Endothelial cell (in vitro differentiated cells): ENCODE data around the gene RGPD8. TPM values are rescaled to one million over a fixed set of nuclear protein-coding genes. Genes with fewer than 3 reads are reported as not detected.

ENCODE experiments used
- DNase-seq: peaks from one replicate; pipeline ENCODE4 v3.0.0; 2021; ENCODE audit warnings: low spot score
- H3K27ac Mint-ChIP-seq: one replicate; pipeline ENCODE4 v1.8.0; 2021; ENCODE audit warnings: mixed read lengths, inconsistent platforms; ENCODE audit not compliant: unreplicated experiment
- H3K27me3 Mint-ChIP-seq: one replicate; pipeline ENCODE4 v1.8.0; 2021; ENCODE audit warnings: mild to moderate bottlenecking, moderate library complexity, mixed read lengths, inconsistent platforms; ENCODE audit not compliant: unreplicated experiment
- H3K36me3 Mint-ChIP-seq: one replicate; pipeline ENCODE4 v1.8.0; 2021; ENCODE audit warnings: mild to moderate bottlenecking, low read depth, mixed read lengths, inconsistent platforms; ENCODE audit not compliant: unreplicated experiment
- H3K4me1 Mint-ChIP-seq: one replicate; pipeline ENCODE4 v1.8.0; 2021; ENCODE audit warnings: mild to moderate bottlenecking, mixed read lengths, inconsistent platforms; ENCODE audit not compliant: unreplicated experiment
- H3K4me3 Mint-ChIP-seq: one replicate; pipeline ENCODE4 v1.8.0; 2021; ENCODE audit warnings: mild to moderate bottlenecking, mixed read lengths, inconsistent platforms; ENCODE audit not compliant: unreplicated experiment
- H3K9me3 Mint-ChIP-seq: one replicate; pipeline ENCODE4 v1.8.0; 2021; ENCODE audit warnings: mixed read lengths, inconsistent platforms; ENCODE audit not compliant: unreplicated experiment
- total RNA-seq: library from RNA; stranded (reverse); fragmentation: NEBNext Ultra II Directional; extraction: Animal tissue kit (Norgen Biotek cat#: 25700); gene quantifications from one replicate; pipeline ENCODE4 v1.2.1, GENCODE V29; 2021; ENCODE audit not compliant: unreplicated experiment
- TF ChIP-seq, protein P1 (sequence below): fragments of 200-600 bp; sonication (generic); IDR thresholded peaks from one replicate; pipeline ENCODE4 v1.5.0; 2021; ENCODE audit warnings: antibody characterized with exemption; ENCODE audit not compliant: unreplicated experiment

RGPD8 gene
- total RNA-seq, 1 donor from 2014 or later, result 11.8 TPM

- H3K9me3 Mint-ChIP-seq, result no peaks in the 10 kb centered on the region
- no peak overlapping the region for H3K27ac Mint-ChIP-seq
- no peaks in the 10 kb centered on the region for H3K27me3 Mint-ChIP-seq
- no peak for DNase-seq
- no peaks in the 10 kb centered on the region for H3K4me1 Mint-ChIP-seq
- peaks cover 3% of the 10 kb centered on the region for H3K36me3 Mint-ChIP-seq
- H3K4me3 Mint-ChIP-seq, result no peak overlapping the region
- TF ChIP-seq, protein P1, sequence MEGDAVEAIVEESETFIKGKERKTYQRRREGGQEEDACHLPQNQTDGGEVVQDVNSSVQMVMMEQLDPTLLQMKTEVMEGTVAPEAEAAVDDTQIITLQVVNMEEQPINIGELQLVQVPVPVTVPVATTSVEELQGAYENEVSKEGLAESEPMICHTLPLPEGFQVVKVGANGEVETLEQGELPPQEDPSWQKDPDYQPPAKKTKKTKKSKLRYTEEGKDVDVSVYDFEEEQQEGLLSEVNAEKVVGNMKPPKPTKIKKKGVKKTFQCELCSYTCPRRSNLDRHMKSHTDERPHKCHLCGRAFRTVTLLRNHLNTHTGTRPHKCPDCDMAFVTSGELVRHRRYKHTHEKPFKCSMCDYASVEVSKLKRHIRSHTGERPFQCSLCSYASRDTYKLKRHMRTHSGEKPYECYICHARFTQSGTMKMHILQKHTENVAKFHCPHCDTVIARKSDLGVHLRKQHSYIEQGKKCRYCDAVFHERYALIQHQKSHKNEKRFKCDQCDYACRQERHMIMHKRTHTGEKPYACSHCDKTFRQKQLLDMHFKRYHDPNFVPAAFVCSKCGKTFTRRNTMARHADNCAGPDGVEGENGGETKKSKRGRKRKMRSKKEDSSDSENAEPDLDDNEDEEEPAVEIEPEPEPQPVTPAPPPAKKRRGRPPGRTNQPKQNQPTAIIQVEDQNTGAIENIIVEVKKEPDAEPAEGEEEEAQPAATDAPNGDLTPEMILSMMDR, result no peak
Observed at GRCh38 chr2:112345030-112346027, 88.1 kb downstream of the RGPD8 start.

- DNase-seq, result no peak
- TF ChIP-seq, protein P1, result no peak
- H3K27me3 Mint-ChIP-seq, result no peaks in the 10 kb centered on the region
- no peaks in the 10 kb centered on the region for H3K9me3 Mint-ChIP-seq
- H3K36me3 Mint-ChIP-seq, result peaks cover 3% of the 10 kb centered on the region
- H3K4me3 Mint-ChIP-seq, result no peak overlapping the region
- H3K27ac Mint-ChIP-seq, result no peak overlapping the region
- H3K4me1 Mint-ChIP-seq, result no peaks in the 10 kb centered on the region
Observed at GRCh38 chr2:112343827-112344585, 89.4 kb downstream of the RGPD8 start.

DNA sequence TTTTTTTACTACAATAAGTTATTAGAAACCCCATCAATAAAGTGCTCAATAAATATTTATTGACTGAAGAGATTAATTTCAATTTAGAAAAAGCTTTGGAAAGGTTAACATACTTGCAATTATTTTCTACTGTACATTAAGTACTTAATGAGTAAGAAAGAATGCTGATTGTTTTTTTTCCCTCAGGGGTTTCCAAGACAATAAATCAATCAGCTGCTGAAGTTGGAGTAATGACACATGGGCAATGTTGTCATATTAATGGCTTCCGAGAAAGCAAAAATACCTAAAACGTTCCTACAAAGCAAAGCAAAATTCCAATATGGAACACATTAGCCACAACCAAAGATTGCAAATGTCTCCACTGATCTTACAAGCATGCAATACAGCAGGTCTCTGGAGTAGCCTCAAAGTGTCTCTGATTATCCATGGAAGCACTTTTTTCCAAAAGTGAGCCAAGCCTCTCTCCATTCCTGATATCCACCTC is 91.3 kb downstream of the RGPD8 start:
- Mint-ChIP-seq H3K4me3 (no peak overlapping the region), H3K27ac (no peak overlapping the region), H3K36me3 (no peaks in the 10 kb centered on the region), H3K9me3 (no peaks in the 10 kb centered on the region), H3K27me3 (no peaks in the 10 kb centered on the region), H3K4me1 (no peaks in the 10 kb centered on the region)
- DNase-seq, result no peak
- TF ChIP-seq, protein P1, result no peak

DNA sequence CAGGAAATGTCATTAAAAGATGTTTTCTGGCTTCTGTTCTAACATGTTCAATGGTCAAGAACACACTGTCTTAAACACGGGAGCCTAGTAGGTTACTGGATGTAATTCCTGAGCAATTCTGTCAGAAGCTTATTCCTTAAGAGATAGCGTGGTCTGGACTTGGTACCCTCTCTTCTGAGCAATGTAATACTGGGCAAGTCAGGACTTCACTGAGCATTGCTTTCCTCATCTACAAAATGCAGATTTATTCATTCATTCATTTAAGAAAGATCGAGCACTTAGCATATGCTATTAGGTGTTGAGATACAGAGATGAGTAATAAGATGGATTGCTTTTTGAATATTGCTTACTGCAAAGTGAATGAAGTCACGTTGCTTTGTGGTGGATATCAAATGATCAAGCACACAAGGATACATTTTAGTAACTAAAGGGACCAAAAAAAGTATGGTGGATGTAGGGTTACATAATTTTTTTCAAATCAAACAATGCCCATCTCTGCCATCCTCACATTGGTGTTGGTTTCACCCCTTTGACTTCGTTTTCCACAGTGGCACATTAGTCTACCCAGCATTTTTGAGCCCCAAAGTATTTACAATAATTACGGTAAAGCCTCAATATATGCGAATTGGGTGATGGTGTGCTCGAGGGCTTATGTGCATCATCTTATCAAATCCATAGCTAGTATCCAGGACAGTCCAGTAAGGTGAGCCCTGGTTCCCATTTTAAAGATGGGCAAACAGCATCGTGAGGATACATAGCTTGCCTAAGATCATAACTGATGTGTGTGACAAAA is 92.8 kb downstream of the RGPD8 start:
- TF ChIP-seq, protein P1, result no peak
- no peaks in the 10 kb centered on the region for H3K27me3 Mint-ChIP-seq
- no peak for DNase-seq
- H3K36me3 Mint-ChIP-seq, result no peaks in the 10 kb centered on the region
- H3K4me3 Mint-ChIP-seq, result no peak overlapping the region
- H3K27ac Mint-ChIP-seq, result no peak overlapping the region
- peaks cover 3% of the 10 kb centered on the region for H3K4me1 Mint-ChIP-seq
- H3K9me3 Mint-ChIP-seq, result no peaks in the 10 kb centered on the region
